Measurements from ENCODE around the gene SH3BGRL3.
"Not testable (repeated sequence)": the region's sequence is repeated elsewhere in the genome, so short reads cannot be mapped to it uniquely, and the experiment has no call there.

Gene SH3BGRL3

DNA sequence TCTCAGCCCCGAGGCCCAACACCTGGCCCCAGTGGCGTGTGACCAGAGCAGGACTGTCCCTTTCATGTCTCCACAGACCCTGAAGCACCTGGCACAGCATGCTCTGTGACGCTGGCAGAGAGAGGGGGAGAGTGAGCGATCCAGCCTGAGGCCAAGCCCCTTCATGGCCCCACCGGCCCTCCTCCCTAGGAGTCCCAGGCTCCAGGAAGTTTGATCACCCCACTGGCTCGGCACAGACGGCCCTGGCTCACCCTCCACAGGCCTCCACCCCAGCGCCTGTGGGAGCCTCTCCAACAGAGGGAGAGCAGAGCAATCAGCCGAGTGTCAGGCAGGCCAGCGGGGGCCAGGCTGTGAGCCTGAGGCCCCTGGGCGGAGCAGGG, 11.0 kb downstream of the SH3BGRL3 start:
- no peak for DNase-seq (ENCODE audit: low read depth, low spot score)

DNA sequence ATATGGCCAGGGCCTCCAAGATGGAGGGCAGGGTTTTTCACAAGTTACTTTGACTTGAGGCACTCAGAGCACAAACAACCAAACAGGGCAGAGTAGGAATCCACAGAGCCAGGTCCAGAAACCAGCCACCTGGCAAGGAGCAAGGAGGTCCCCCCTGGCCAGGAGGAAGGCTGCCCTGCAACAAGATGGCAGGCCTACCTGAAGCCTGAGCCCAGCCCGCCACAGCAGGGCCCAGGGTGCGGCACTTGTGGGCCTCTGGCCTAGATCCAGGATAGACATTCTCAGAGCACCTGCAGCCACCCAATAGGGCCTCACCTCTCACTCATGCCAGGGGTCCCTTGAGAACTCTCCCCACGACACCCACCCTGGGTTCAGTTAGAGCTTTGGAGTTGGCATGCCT, 11.5 kb downstream of the SH3BGRL3 start:
- no peak for DNase-seq (ENCODE audit: low read depth, low spot score)

DNA sequence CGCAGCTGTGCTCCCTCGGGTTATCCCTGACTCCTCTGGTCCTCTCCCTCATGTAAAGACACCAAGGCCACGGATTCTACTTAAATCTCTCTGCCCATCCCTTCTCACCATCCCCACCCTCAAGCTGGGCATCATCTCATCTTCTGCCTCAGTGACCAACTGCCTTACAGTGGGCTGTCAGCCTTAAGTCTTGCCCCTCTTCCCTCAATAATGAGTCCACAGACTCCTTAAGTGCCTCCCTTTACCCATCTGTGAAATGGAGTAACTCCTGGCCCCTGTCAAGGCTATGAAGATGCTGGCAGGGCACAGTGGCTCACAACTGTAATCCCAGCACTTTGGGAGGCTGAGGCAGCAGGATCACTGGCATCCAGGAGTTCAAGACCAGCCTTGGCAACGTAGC, 12.1 kb downstream of the SH3BGRL3 start:
- DNase-seq (ENCODE audit: low read depth, low spot score), result no peak

- DNase-seq (ENCODE audit: low read depth, low spot score), result not testable (repeated sequence)
Observed at GRCh38 chr1:26292735-26293134, 12.8 kb downstream of the SH3BGRL3 start.

DNA sequence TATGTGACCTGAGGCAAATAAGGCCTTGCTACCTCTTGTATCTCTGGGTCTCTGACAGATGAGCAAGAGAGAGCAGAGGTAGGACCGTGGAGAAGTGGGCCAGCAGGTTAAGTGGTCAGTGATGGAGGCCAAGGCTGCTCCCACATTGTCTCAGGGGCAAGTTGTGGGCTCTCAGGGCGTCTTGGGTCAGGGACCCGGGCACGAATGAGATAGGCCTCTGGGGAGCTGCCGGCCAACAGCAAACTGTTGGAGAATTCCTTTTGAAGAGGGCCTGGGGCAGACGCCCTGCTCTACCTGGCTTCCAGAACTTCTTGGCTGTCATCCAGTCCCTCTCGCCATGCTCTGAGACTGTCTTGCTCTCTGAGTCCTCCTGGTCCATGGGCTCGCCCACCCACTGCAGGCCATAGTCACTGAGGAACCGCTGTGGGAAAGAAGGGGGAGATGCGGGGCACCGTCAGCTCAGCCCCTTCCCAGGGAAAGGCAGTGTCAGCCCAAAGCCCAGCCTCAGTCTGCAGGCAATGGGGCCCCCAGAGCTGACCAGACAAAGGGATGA, 14.1 kb downstream of the SH3BGRL3 start:
- DNase-seq (ENCODE audit: low read depth, low spot score), result no peak

DNA sequence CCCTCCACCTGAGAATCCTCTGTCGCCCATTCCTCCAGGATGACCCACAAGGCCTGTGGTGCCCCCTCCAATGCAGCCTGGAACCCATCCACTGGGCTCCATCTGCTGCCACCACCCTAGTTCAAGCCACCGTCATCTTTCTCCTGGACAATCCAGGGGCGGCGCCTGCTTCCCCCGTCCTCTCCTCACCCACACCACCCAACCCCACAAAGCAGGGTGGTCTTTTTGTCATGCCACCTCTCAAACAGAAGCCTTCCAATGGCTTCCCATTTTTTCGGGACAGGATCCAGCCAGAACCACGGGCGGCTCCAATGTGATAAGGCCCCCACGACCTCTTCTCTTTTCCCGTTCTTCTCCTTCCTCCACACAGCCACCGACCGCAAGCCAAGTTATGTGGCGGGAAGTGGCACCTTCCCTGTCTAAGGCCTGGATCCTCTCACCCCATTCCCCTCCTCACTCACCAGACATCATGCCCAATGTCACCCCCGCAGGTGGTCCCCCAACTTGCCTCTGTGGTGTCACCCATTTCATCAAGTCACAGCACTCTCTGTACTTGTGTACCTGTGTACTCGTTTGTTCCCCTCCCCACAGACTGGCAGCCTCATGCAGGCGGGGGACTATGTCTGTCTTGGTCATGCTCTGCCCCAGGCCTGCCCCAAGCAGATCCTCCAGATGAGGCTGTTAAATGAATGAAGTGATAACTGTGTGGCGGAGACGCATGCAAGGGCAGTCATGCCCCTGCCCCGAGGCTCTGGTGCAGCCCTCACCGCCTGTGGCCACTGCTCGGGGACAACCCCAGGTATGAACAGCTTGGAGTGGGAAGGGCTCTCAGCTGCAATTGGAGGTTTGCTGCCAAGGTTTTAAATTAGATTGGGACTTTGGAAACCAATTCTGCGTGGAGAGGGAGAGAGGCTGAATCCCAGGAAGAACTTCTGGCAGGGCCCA, 15.6 kb downstream of the SH3BGRL3 start:
- DNase-seq (ENCODE audit: low read depth, low spot score), result no peak

- DNase-seq (ENCODE audit: low read depth, low spot score), result no peak
Observed at GRCh38 chr1:26296340-26297056, 16.6 kb downstream of the SH3BGRL3 start.

GRCh38 chr1:26297057-26297790, 17.3 kb downstream of the SH3BGRL3 start:
- DNase-seq (ENCODE audit: low read depth, low spot score), result no peak

- no peak for DNase-seq (ENCODE audit: low read depth, low spot score)
Observed at GRCh38 chr1:26297791-26298124, 17.9 kb downstream of the SH3BGRL3 start.

DNA sequence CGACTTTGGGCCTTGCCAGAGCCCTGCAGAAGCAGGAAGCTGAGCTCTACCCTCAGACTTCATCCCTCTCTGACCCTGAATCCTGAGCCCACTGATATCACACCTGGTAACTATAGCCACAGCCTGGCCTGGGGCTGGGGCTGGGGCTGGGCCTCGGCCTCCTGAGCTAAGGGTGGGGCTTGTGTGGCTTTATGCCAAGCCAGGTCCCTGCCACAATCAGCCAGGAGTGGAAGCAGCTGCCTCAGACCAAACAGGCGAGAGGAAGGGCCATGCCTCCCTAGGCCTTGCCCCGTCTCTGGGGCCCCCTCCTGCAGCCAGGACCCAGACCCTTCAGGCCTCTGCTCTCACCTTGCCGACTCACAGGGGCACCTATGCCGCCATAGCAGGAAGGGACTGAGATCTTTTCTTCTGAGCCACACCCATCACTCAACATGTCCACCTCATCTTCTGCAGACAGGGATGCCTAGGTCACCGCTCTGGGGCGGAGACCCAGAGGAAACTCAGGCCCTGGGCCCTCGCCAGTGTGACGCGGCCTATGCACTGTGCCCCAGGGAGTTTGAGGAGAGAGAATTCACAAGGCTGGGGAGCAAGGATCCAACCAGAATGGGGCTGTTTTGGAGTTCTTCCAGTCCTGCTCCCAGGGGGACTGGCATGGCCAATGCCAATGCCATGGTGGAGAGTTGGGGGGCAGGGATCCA, 20.8 kb downstream of the SH3BGRL3 start:
- no peak for DNase-seq (ENCODE audit: low read depth, low spot score)

GRCh38 chr1:26302733-26303405, 23.0 kb downstream of the SH3BGRL3 start:
- DNase-seq (ENCODE audit: low read depth, low spot score), result peak; percentile 57

DNA sequence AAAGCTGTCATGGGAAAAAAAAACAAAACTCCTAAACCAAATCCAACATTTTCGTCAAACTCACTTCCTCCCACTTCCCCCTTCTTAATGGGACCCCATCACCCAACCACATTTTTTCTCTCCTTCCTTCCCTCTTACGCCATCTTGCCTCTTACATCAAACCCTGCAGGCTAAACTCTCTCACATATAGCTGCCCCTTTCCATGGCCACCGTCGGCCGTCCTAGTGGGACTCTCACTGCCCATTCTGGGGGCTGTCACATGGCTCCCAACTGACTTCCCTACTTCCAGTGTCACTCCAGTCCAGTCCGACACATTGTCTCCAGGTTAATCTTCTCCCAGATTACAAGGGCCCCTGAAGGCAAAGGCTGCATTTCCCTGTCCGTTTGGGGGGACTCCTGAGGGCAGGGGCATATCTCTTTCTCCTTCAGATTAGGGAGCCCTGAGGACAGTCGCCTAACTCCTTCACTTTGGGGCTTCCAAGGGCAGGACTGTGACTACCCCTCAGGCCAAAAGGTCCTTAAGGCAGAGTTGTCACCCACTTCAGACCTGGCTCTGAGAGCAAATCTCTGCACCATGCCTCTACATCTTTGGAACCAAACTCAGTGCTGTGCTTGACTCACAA, 25.9 kb downstream of the SH3BGRL3 start:
- no peak for DNase-seq (ENCODE audit: low read depth, low spot score)

- DNase-seq (ENCODE audit: low read depth, low spot score), result peak; percentile 98
Observed at GRCh38 chr1:26306290-26307229, 26.7 kb downstream of the SH3BGRL3 start, which contains the start of gene UBXN11. TSS of gene UBXN11 (minus strand) at chr1:26306636. CDS start at chr1:26302883, 3,753 bp downstream.

DNA sequence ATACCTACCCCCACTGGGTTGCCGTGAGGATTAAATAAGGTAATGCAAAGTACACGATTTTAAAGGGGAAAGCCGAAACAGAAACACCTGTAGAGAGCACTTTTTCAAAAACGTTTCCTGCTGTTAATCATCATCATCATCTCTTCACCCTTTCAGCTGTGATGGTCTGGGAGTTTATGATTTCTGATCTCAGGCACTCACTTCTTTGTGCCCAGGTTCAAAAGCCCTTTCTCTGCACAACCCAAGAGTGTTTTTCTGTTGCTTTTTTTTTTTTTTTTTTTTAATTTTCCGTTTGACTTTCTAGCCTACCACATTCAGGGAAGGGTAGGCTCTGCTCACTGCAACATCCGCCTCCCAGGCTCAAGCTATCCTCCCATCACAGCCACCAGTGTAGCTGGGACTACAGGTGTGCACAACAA, 27.5 kb downstream of the SH3BGRL3 start:
- no peak for DNase-seq (ENCODE audit: low read depth, low spot score)

GRCh38 chr1:26307966-26308899, 28.3 kb downstream of the SH3BGRL3 start:
- not testable (repeated sequence) for DNase-seq (ENCODE audit: low read depth, low spot score)

DNA sequence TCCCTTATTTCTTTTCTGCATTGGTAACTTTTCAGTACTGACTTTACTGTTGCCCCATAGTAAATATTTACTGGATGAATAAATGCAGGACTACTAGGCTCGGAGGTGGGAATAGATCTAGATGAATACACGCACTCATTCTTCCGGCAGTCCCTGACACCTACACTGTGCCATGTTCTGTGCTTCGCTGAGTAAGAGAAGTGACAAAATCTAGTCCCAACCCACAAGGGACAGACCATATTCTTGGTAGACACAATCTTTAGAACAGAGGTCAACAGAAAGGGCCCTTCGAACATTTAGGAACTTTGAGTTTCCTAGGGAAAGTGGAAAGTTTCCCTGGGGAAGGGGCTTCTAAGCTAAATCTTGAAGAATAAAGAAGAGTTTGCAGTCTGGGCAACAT, 34.6 kb downstream of the SH3BGRL3 start:
- no peak for DNase-seq (ENCODE audit: low read depth, low spot score)

DNA sequence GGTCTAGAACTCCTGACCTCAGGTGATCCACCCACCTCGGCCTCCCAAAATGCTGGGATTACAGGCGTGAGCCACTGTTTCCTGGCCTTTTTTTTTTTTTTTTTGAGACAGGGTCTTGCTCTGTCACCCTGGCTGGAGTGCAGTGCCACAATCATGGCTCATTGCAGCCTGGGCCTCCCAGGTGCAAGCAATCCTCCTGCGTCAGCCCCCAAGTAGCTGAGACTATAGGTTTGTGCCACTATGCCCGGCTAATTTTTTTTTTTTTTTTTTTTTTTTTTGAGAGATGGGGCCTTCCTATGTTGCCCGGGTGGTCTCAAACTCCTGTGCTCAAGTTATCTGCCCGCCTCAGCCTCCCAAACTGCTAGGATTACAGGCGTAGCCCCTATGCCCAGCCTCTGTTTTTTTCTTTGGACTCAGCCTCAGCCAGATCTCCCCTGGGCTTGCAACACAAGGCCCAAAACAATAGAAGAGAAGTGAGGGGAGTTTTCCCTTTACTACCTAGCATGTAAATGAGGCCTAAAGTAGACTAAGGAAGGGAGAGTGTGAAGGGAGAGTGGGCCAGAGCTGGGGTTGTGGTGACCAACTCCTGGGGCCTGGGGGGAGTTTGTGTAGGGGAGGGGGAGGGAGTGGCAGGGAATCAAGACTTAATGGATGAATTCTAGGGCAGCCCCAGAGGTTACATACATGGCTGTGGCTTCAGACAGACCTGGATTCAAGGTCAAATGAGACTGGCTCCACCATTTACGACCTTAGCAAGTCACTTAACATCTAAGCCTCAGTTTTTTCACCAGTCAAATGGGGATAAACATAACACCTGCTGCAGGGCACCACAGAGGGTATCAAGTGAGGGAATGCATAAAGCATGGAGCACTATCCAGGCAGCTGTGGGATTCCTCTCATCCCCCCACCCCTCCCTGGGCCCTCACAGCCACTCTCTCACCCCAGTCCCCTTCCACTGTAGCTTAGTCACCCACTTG, 36.3 kb downstream of the SH3BGRL3 start:
- DNase-seq (ENCODE audit: low read depth, low spot score), result no peak

Data from astrocyte of the hippocampus (primary cell).